DOHH2 (cell line): ENCODE data around the gene RETREG1.

Experiments used
- H3F3A ChIP-seq: fragments of 200-600 bp; sonication (generic), shearing (Covaris generic); 2 replicates; pipeline ENCODE4 v1.6.0; 2016; ENCODE audit warnings: antibody characterized with exemption, mild to moderate bottlenecking; ENCODE audit not compliant: control insufficient read depth, insufficient read depth
- H3K27ac ChIP-seq: fragments of 200-600 bp; sonication (generic); 2 replicates; pipeline ENCODE4 v1.5.1; 2014; ENCODE audit warnings: low read depth, mild to moderate bottlenecking, low read length, moderate library complexity
- H3K27me3 ChIP-seq: fragments of 200-600 bp; sonication (generic); 2 replicates; pipeline ENCODE4 v1.6.1; 2014; ENCODE audit warnings: mild to moderate bottlenecking, low read length, mixed read lengths; ENCODE audit not compliant: control insufficient read depth
- H3K36me3 ChIP-seq: fragments of 200-600 bp; sonication (generic); 2 replicates; pipeline ENCODE4 v1.6.1; 2014; ENCODE audit warnings: mild to moderate bottlenecking, low read length, moderate library complexity, mixed read lengths; ENCODE audit not compliant: control insufficient read depth
- H3K4me1 ChIP-seq: fragments of 200-600 bp; sonication (generic); 2 replicates; pipeline ENCODE4 v1.6.1; 2014; ENCODE audit warnings: mild to moderate bottlenecking, low read length, mixed read lengths; ENCODE audit not compliant: control insufficient read depth
- H3K4me2 ChIP-seq: fragments of 200-600 bp; sonication (generic); 2 replicates; pipeline ENCODE4 v1.6.0; 2014; ENCODE audit warnings: mild to moderate bottlenecking, low read length, moderate library complexity
- H3K4me3 ChIP-seq: fragments of 200-600 bp; sonication (generic); 2 replicates; pipeline ENCODE4 v1.5.1; 2014; ENCODE audit warnings: mild to moderate bottlenecking, low read length, mixed read lengths
- H3K79me2 ChIP-seq: fragments of 200-600 bp; sonication (generic); 2 replicates; pipeline ENCODE4 v1.6.1; 2014; ENCODE audit warnings: mild to moderate bottlenecking, low read length, mixed read lengths; ENCODE audit not compliant: control insufficient read depth
- H3K9me2 ChIP-seq: fragments of 200-600 bp; sonication (generic); replicated peaks from 2 replicates; pipeline ENCODE4 v1.6.1; 2014; ENCODE audit warnings: mild to moderate bottlenecking, low read length, mixed read lengths; ENCODE audit not compliant: control insufficient read depth
- H3K9me3 ChIP-seq: fragments of 200-600 bp; sonication (generic); 2 replicates; pipeline ENCODE4 v1.6.1; 2014; ENCODE audit warnings: antibody characterized with exemption, low read length, mixed read lengths; ENCODE audit not compliant: control insufficient read depth, insufficient read depth
- H4K20me1 ChIP-seq: fragments of 200-600 bp; sonication (generic); 2 replicates; pipeline ENCODE4 v1.6.0; 2014; ENCODE audit warnings: low read depth, mild to moderate bottlenecking, antibody characterized with exemption, low read length, moderate library complexity; ENCODE audit not compliant: control insufficient read depth, insufficient read depth
- CTCF ChIP-seq: fragments of 200-600 bp; sonication (generic); IDR thresholded peaks from one replicate; pipeline ENCODE4 v1.5.1; 2014; ENCODE audit warnings: antibody characterized with exemption, mild to moderate bottlenecking, low read depth, low read length; ENCODE audit not compliant: poor library complexity, severe bottlenecking
- EZH2phosphoT487 ChIP-seq: fragments of 200-600 bp; sonication (generic); IDR thresholded peaks from 2 replicates; pipeline ENCODE4 v1.6.1; 2017; ENCODE audit warnings: borderline replicate concordance, mild to moderate bottlenecking, antibody characterized with exemption, low read length, moderate library complexity, mixed read lengths

The RETREG1 gene

GRCh38 chr5:16484081-16484480 is 132.7 kb downstream of the RETREG1 start:
- Histone ChIP-seq H3F3A (no peaks in the 10 kb centered on the region), H3K4me3 (no peak overlapping the region), H3K27me3 (peaks cover 5% of the 10 kb centered on the region), H3K9me3 (no peaks in the 10 kb centered on the region), H3K9me2 (no peaks in the 10 kb centered on the region), H3K4me1 (no peaks in the 10 kb centered on the region), H3K27ac (no peak overlapping the region), H4K20me1 (no peaks in the 10 kb centered on the region), H3K36me3 (no peaks in the 10 kb centered on the region), H3K79me2 (no peaks in the 10 kb centered on the region), H3K4me2 (no peak overlapping the region)
- TF ChIP-seq CTCF (no peak), EZH2phosphoT487 (no peak)

GRCh38 chr5:16483361-16483760 is 133.4 kb downstream of the RETREG1 start:
- no peaks in the 10 kb centered on the region for H3K9me3 ChIP-seq
- no peaks in the 10 kb centered on the region for H4K20me1 ChIP-seq
- no peak overlapping the region for H3K4me2 ChIP-seq
- H3K4me1 ChIP-seq = no peaks in the 10 kb centered on the region
- H3K27ac ChIP-seq = no peak overlapping the region
- no peaks in the 10 kb centered on the region for H3K36me3 ChIP-seq
- no peak overlapping the region for H3K4me3 ChIP-seq
- H3K27me3 ChIP-seq = peaks cover 5% of the 10 kb centered on the region
- no peaks in the 10 kb centered on the region for H3F3A ChIP-seq
- no peak for TF ChIP-seq CTCF
- TF ChIP-seq EZH2phosphoT487 = no peak
- no peaks in the 10 kb centered on the region for H3K9me2 ChIP-seq
- H3K79me2 ChIP-seq = no peaks in the 10 kb centered on the region

- TF ChIP-seq CTCF = no peak
- no peak for TF ChIP-seq EZH2phosphoT487
- Histone ChIP-seq H4K20me1 (no peaks in the 10 kb centered on the region), H3K4me1 (no peaks in the 10 kb centered on the region), H3K4me2 (no peak overlapping the region), H3K36me3 (no peaks in the 10 kb centered on the region), H3K9me2 (no peaks in the 10 kb centered on the region), H3K9me3 (no peaks in the 10 kb centered on the region), H3K79me2 (no peaks in the 10 kb centered on the region), H3F3A (no peaks in the 10 kb centered on the region), H3K27ac (no peak overlapping the region), H3K27me3 (peaks cover 5% of the 10 kb centered on the region), H3K4me3 (no peak overlapping the region)
Observed at GRCh38 chr5:16482891-16483290, 133.9 kb downstream of the RETREG1 start.
